MM.1S (cell line): ENCODE results near the gene FBLIM1.

Experiments
- DNase-seq: peaks from one replicate; pipeline ENCODE4 v3.0.0-alpha.2; 2015
- H2AFZ ChIP-seq: fragments of 300-600 bp; sonication (generic); 2 replicates; pipeline ENCODE4 v1.6.0; 2016; ENCODE audit warnings: antibody characterized with exemption, low read length
- H3F3A ChIP-seq: fragments of 300-600 bp; sonication (generic); 2 replicates; pipeline ENCODE4 v1.6.1; 2016; ENCODE audit warnings: mild to moderate bottlenecking, antibody characterized with exemption, low read length, moderate library complexity, mixed read lengths; ENCODE audit not compliant: insufficient read depth
- H3K27ac ChIP-seq: fragments of 300-600 bp; sonication (generic); 2 replicates; pipeline ENCODE4 v1.5.1; 2016; ENCODE audit warnings: mild to moderate bottlenecking, low read length
- H3K27me3 ChIP-seq: fragments of 300-600 bp; sonication (generic); replicated peaks from 2 replicates; pipeline ENCODE4 v1.6.0; 2016; ENCODE audit warnings: low read length; ENCODE audit not compliant: insufficient read depth
- H3K36me3 ChIP-seq: fragments of 300-600 bp; sonication (generic); replicated peaks from 2 replicates; pipeline ENCODE4 v1.6.1; 2016; ENCODE audit warnings: mild to moderate bottlenecking, low read length, mixed read lengths; ENCODE audit not compliant: insufficient read depth
- H3K4me1 ChIP-seq: fragments of 300-600 bp; sonication (generic); 2 replicates; pipeline ENCODE4 v1.6.1; 2016; ENCODE audit warnings: low read length, mixed read lengths
- H3K4me2 ChIP-seq: fragments of 300-600 bp; sonication (generic); 2 replicates; pipeline ENCODE4 v1.6.0; 2016; ENCODE audit warnings: low read depth, low read length
- H3K4me3 ChIP-seq: fragments of 300-600 bp; sonication (generic); 2 replicates; pipeline ENCODE4 v1.5.1; 2016; ENCODE audit warnings: low read length, mixed read lengths
- H3K79me2 ChIP-seq: fragments of 300-600 bp; sonication (generic); 2 replicates; pipeline ENCODE4 v1.6.1; 2016; ENCODE audit warnings: mixed run types, low read length, mixed read lengths
- H3K9ac ChIP-seq: fragments of 300-600 bp; sonication (generic); 2 replicates; pipeline ENCODE4 v1.6.1; 2016; ENCODE audit warnings: low read length, mixed read lengths
- H3K9me2 ChIP-seq: fragments of 300-600 bp; sonication (generic); replicated peaks from 2 replicates; pipeline ENCODE4 v1.6.1; 2016; ENCODE audit warnings: mild to moderate bottlenecking, low read length, mixed read lengths; ENCODE audit not compliant: insufficient read depth
- H3K9me3 ChIP-seq: fragments of 300-600 bp; sonication (generic); replicated peaks from 2 replicates; pipeline ENCODE4 v1.6.1; 2016; ENCODE audit warnings: mild to moderate bottlenecking, low read length, mixed read lengths; ENCODE audit not compliant: insufficient read depth
- H4K20me1 ChIP-seq: fragments of 300-600 bp; sonication (generic); 2 replicates; pipeline ENCODE4 v1.6.1; 2016; ENCODE audit warnings: mild to moderate bottlenecking, low read length, moderate library complexity, mixed read lengths; ENCODE audit not compliant: insufficient read depth
- CTCF ChIP-seq: fragments of 300-600 bp; sonication (generic); IDR thresholded peaks from 2 replicates; pipeline ENCODE4 v1.5.1; 2016; ENCODE audit warnings: antibody characterized with exemption, low read length, mixed read lengths
- EZH2 ChIP-seq: fragments of 300-600 bp; sonication (generic); optimal IDR thresholded peaks from 2 replicates; pipeline ENCODE3; 2017; ENCODE audit warnings: low read depth, mild to moderate bottlenecking, antibody characterized with exemption, low read length, mixed read lengths
- EZH2phosphoT487 ChIP-seq: fragments of 300-600 bp; sonication (generic); IDR thresholded peaks from 2 replicates; pipeline ENCODE4 v1.6.1; 2018; ENCODE audit warnings: antibody characterized with exemption, low read length

FBLIM1 gene, protein sequence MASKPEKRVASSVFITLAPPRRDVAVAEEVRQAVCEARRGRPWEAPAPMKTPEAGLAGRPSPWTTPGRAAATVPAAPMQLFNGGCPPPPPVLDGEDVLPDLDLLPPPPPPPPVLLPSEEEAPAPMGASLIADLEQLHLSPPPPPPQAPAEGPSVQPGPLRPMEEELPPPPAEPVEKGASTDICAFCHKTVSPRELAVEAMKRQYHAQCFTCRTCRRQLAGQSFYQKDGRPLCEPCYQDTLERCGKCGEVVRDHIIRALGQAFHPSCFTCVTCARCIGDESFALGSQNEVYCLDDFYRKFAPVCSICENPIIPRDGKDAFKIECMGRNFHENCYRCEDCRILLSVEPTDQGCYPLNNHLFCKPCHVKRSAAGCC

DNA sequence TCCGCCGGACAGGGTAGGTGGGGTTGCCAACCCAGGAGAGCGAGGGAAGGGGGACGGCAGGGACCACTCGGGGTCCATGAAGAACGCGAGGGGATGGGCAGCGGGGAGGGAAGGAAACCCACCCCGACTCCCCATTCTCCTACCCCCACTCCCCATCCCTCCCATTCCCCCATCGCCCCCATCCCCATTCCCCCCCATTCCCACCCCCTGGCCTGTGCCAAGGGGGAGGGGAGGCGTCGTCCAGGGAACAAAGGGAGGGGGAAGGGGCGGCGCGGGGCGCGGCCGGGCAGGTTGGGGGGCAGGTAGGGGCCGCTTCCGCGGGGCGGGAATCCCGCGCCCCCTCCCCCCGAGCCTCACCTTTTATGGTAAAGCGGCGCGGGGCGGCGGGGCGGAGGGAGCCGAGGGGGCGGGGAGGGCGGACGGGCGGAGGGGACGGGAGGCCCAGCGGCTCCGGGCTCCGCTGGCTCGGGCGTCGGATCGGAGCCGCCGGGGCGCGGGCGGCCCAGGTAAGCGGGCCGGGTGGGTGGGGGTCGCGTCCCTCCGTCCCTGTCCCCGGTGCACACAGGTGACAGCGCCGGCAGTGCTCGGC, at the start of gene FBLIM1:
FBLIM1 (plus strand) TSS at position 453 of the 589 bp plus-strand sequence. CDS start 6,189 bp downstream, outside the sequence.
- H4K20me1 ChIP-seq, result no peaks in the 10 kb centered on the region
- H3K79me2 ChIP-seq, result no peaks in the 10 kb centered on the region
- no peak within 1 kb of the TSS for H2AFZ ChIP-seq
- H3K9me2 ChIP-seq, result no peaks in the 10 kb centered on the region
- no peak within 1 kb of the TSS for H3K27ac ChIP-seq
- TF ChIP-seq EZH2phosphoT487 (no peak), EZH2 (no peak)
- H3F3A ChIP-seq, result no peaks in the 10 kb centered on the region
- no peak within 1 kb of the TSS for H3K4me3 ChIP-seq
- H3K36me3 ChIP-seq, result no peaks in the 10 kb centered on the region
- peaks cover 61% of the 10 kb centered on the region for H3K27me3 ChIP-seq
- H3K4me1 ChIP-seq, result no peaks in the 10 kb centered on the region
- no peak within 1 kb of the TSS for H3K4me2 ChIP-seq
- DNase-seq, result no peak
- H3K9ac ChIP-seq, result no peak within 1 kb of the TSS
- H3K9me3 ChIP-seq, result no peaks in the 10 kb centered on the region

GRCh38 chr1:15709226-15709625, 49.4 kb upstream of the FBLIM1 start:
- H3K4me3 ChIP-seq, result no peak overlapping the region
- peaks cover 74% of the 10 kb centered on the region for H3K79me2 ChIP-seq

DNA sequence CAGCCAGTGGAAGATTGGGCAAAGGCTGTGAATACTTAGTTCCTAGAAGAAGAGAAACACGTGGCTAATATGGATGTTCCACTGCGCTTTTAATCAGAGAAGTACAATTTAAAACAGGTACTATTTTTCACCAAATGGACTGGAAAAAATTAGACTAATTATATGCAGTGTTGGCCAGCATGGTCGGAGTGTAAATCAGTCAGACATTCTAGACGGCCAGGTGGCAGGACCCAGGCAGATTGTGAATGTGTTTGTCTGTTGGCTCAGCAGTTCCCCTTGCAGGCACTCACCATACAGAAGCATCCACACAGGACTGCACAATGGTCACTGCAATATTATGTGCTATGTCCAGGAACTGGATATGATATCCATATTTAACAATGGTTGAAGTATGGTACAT, 46.4 kb upstream of the FBLIM1 start:
- no peak overlapping the region for H3K9ac ChIP-seq
- peaks cover 61% of the 10 kb centered on the region for H3K79me2 ChIP-seq
- DNase-seq, result no peak
- H2AFZ ChIP-seq, result no peak overlapping the region
- no peaks in the 10 kb centered on the region for H3F3A ChIP-seq
- no peaks in the 10 kb centered on the region for H3K27me3 ChIP-seq
- no peak overlapping the region for H3K4me3 ChIP-seq
- H3K4me2 ChIP-seq, result no peak overlapping the region
- no peaks in the 10 kb centered on the region for H3K4me1 ChIP-seq
- H3K27ac ChIP-seq, result no peak overlapping the region
- no peaks in the 10 kb centered on the region for H3K9me2 ChIP-seq
- H4K20me1 ChIP-seq, result no peaks in the 10 kb centered on the region
- no peaks in the 10 kb centered on the region for H3K9me3 ChIP-seq
- H3K36me3 ChIP-seq, result no peaks in the 10 kb centered on the region
- TF ChIP-seq CTCF, result no peak

More at GRCh38 chr1:15709226-15709625, 49.4 kb upstream of the FBLIM1 start:
- H2AFZ ChIP-seq, result no peak overlapping the region
- H3K27ac ChIP-seq, result no peak overlapping the region
- no peak for DNase-seq
- no peaks in the 10 kb centered on the region for H3K36me3 ChIP-seq
- no peaks in the 10 kb centered on the region for H3F3A ChIP-seq
- no peak overlapping the region for H3K9ac ChIP-seq
- no peaks in the 10 kb centered on the region for H4K20me1 ChIP-seq
- no peaks in the 10 kb centered on the region for H3K9me2 ChIP-seq
- H3K4me2 ChIP-seq, result no peak overlapping the region
- no peaks in the 10 kb centered on the region for H3K9me3 ChIP-seq
- H3K4me1 ChIP-seq, result no peaks in the 10 kb centered on the region
- TF ChIP-seq EZH2 (no peak), EZH2phosphoT487 (no peak), CTCF (no peak)
- H3K27me3 ChIP-seq, result no peaks in the 10 kb centered on the region
